HepG2 (cell line): ENCODE data around the gene HIPK4. TPM values are rescaled to one million over a fixed set of nuclear protein-coding genes. Genes with fewer than 3 reads are reported as not detected.

Source experiments
- ATAC-seq: fragments of 200-7000 bp; cut with Tn5 transposase; 3 replicates; pipeline ENCODE4 v1.9.1; 2020; ENCODE audit warnings: mild to moderate bottlenecking, moderate library complexity
- BruUV-seq: library from RNA; stranded (reverse); fragments of 400-500 nt; replicated peaks from 2 replicates; lab custom pipeline; 2021; lab: Mats Ljungman, UMichigan
- CTCF ChIA-PET: fragments of 300-600 bp; formaldehyde crosslinking; extraction: SDS; loops from one replicate; lab custom pipeline; 2021; ENCODE audit warnings: low total read pairs, inconsistent platforms, low intra/inter-chr PET ratio; lab: Yijun Ruan, JAX
- POLR2A ChIA-PET: fragments of 350-600 bp; sonication (Branson Sonifier 250); formaldehyde crosslinking; loops from one replicate; lab custom pipeline; 2020; ENCODE audit warnings: antibody characterized with exemption, inconsistent platforms; lab: Yijun Ruan, JAX
- DNase-seq: peaks from one replicate; pipeline ENCODE4 v3.0.0-alpha.2; 2015; ENCODE audit warnings: low spot score
- FAIRE-seq: peaks from 3 replicates; lab custom pipeline; 2011; peaks lifted over from hg19 to GRCh38; lab: Jason Lieb, UNC
- H2AFZ ChIP-seq: one replicate; pipeline ENCODE4 v1.6.1; 2011; ENCODE audit warnings: low read length, inconsistent platforms
- H3K27ac ChIP-seq: fragments of 300-600 bp; 3 replicates; pipeline ENCODE4 v1.8.0; 2011; ENCODE audit warnings: mixed run types, mild to moderate bottlenecking, mixed read lengths, low read length, inconsistent platforms; ENCODE audit not compliant: insufficient read depth; ENCODE audit errors: extremely low read length
- H3K27me3 ChIP-seq, 2 experiments: fragments of 200-600 bp in 1 of 2; 2 replicates in 1 of 2; 3 replicates in 1 of 2; pipeline versions ENCODE4 v1.6.0 to v1.8.0; 2011; ENCODE audit warnings: low read length in 2 of 2, mild to moderate bottlenecking in 2 of 2, moderate library complexity in 2 of 2, inconsistent platforms in 1 of 2; ENCODE audit not compliant: insufficient read depth in 2 of 2, control insufficient read depth in 1 of 2
- H3K36me3 ChIP-seq, 2 experiments: fragments of 200-600 bp in 1 of 2; replicated peaks in 1 of 2; 2 replicates in 1 of 2; 3 replicates in 1 of 2; pipeline versions ENCODE4 v1.5.1 to v1.8.0; 2011; ENCODE audit warnings: low read length in 2 of 2, inconsistent platforms in 1 of 2; ENCODE audit not compliant: insufficient read depth in 2 of 2, control insufficient read depth in 1 of 2
- H3K4me1 ChIP-seq: 2 replicates; pipeline ENCODE4 v1.5.1; 2012; ENCODE audit warnings: low read length, inconsistent platforms; ENCODE audit not compliant: insufficient read depth
- H3K4me2 ChIP-seq: 2 replicates; pipeline ENCODE4 v1.6.0; 2011; ENCODE audit warnings: low read depth, low read length, inconsistent platforms
- H3K4me3 ChIP-seq, 3 experiments: fragments of 200-600 bp in 1 of 3; sonication (generic), shearing (Covaris generic) in 1 of 3; replicated peaks in 1 of 3; 2 replicates each; pipeline ENCODE4 v1.5.1; 2011 to 2016; ENCODE audit warnings: low read length in 3 of 3, inconsistent platforms in 2 of 3, low read depth in 2 of 3, mild to moderate bottlenecking in 2 of 3, control low read depth in 1 of 3, mixed read lengths in 1 of 3; ENCODE audit not compliant: insufficient read depth in 1 of 3
- H3K79me2 ChIP-seq: one replicate; pipeline ENCODE4 v1.6.1; 2011; ENCODE audit warnings: low read length, inconsistent platforms; ENCODE audit not compliant: insufficient read depth
- H3K9ac ChIP-seq: 2 replicates; pipeline ENCODE4 v1.6.0; 2011; ENCODE audit warnings: mild to moderate bottlenecking, low read depth, low read length, inconsistent platforms; ENCODE audit not compliant: insufficient read depth
- H3K9me3 ChIP-seq: 2 replicates; pipeline ENCODE4 v1.5.1; 2012; ENCODE audit warnings: mild to moderate bottlenecking, low read length
- H4K20me1 ChIP-seq: 2 replicates; pipeline ENCODE4 v1.6.0; 2011; ENCODE audit warnings: inconsistent platforms, mild to moderate bottlenecking, low read length, moderate library complexity; ENCODE audit not compliant: insufficient read depth
- CBX1 ChIP-seq: IDR thresholded peaks from one replicate; pipeline ENCODE4 v1.6.1; 2016; ENCODE audit warnings: antibody characterized with exemption, low read depth
- CBX2 ChIP-seq, 2 experiments: fragments of 200-600 bp in 1 of 2; sonication (generic); formaldehyde crosslinking in 1 of 2; IDR thresholded peaks; 2 replicates each; pipeline versions ENCODE4 v1.7.0 to v1.8.1; 2018 to 2022; ENCODE audit warnings: low read depth in 2 of 2, low read length in 1 of 2, mild to moderate bottlenecking in 1 of 2, missing genetic modification reagents in 1 of 2
- HDAC6 ChIP-seq: fragments of 200-600 bp; sonication (generic); IDR thresholded peaks from 2 replicates; pipeline ENCODE4 v1.7.0; 2017; ENCODE audit warnings: mild to moderate bottlenecking, antibody characterized with exemption, low read length, low read depth
- JDP2 ChIP-seq: sonication (generic); formaldehyde crosslinking; IDR thresholded peaks from 2 replicates; pipeline ENCODE4 v1.8.1; 2022; ENCODE audit warnings: missing genetic modification reagents, borderline replicate concordance
- MAF1 ChIP-seq: sonication (generic); formaldehyde crosslinking; IDR thresholded peaks from 2 replicates; pipeline ENCODE4 v1.5.0; 2020; ENCODE audit warnings: missing genetic modification reagents, borderline replicate concordance
- MEF2D ChIP-seq: sonication (generic); formaldehyde crosslinking; IDR thresholded peaks from 2 replicates; pipeline ENCODE4 v1.5.1; 2020; ENCODE audit warnings: mild to moderate bottlenecking, missing genetic modification reagents
- MYNN ChIP-seq: sonication (generic); formaldehyde crosslinking; IDR thresholded peaks from 2 replicates; pipeline ENCODE4 v1.4.0; 2020; ENCODE audit warnings: mild to moderate bottlenecking, low read depth, missing genetic modification reagents
- NPAS2 ChIP-seq: sonication (generic); formaldehyde crosslinking; IDR thresholded peaks from 2 replicates; pipeline ENCODE4 v1.8.0; 2022; ENCODE audit warnings: mild to moderate bottlenecking, missing genetic modification reagents, borderline replicate concordance
- RBM39 ChIP-seq: fragments of 200-400 bp; formaldehyde crosslinking; IDR thresholded peaks from one replicate; pipeline ENCODE4 v1.6.1; 2018; ENCODE audit warnings: antibody characterized with exemption, mild to moderate bottlenecking, low read depth, low read length; ENCODE audit not compliant: poor library complexity, severe bottlenecking
- THYN1 ChIP-seq: sonication (generic); formaldehyde crosslinking; IDR thresholded peaks from 2 replicates; pipeline ENCODE4 v1.8.1; 2023; ENCODE audit warnings: low read depth, mild to moderate bottlenecking, moderate library complexity, missing genetic modification reagents, borderline replicate concordance
- ZFP90 ChIP-seq: sonication (generic); formaldehyde crosslinking; IDR thresholded peaks from 2 replicates; pipeline ENCODE4 v1.8.0; 2022; ENCODE audit warnings: missing genetic modification reagents, mild to moderate bottlenecking, inconsistent platforms, borderline replicate concordance
- ZNF33B ChIP-seq: sonication (generic); formaldehyde crosslinking; IDR thresholded peaks from 2 replicates; pipeline ENCODE4 v1.5.1; 2020; ENCODE audit warnings: mild to moderate bottlenecking, missing genetic modification reagents
- ZNF615 ChIP-seq: sonication (generic); formaldehyde crosslinking; IDR thresholded peaks from 2 replicates; pipeline ENCODE4 v1.5.0; 2020; ENCODE audit warnings: mild to moderate bottlenecking, missing genetic modification reagents, borderline replicate concordance
- WGBS: methylation state at CpG from one replicate; pipeline ENCODE4 v1.1.6; 2017; ENCODE audit warnings: low lambda C conversion rate; 5-methylcytosine and 5-hydroxymethylcytosine counted together
- in situ Hi-C: cut with HindIII; loops from 2 replicates; pipeline ENCODE4 v1.10.0; 2017; ENCODE audit warnings: low pct_unique_long_range_greater_than_20kb; ENCODE audit not compliant: extremely low pct_ligation_motif_present
- intact Hi-C: fragments of 100-400 bp; cut with micrococcal nuclease; formaldehyde crosslinking; loops from one replicate; pipeline ENCODE4 v1.10.0; 2022; ENCODE audit not compliant: unreplicated experiment
- polyA plus RNA-seq, 8 experiments: library from polyadenylated mRNA; depleted of rRNA in 3 of 8; stranded (reverse) in 7 of 8; unstranded in 1 of 8; fragments of >200 nt; fragmentation: Illumina TruSeq in 4 of 8; extraction: Trizol in 4 of 8; gene quantifications; 2 replicates each; pipeline versions ENCODE4 v1.2.1 to v1.2.3, GENCODE V29; 2011 to 2016; ENCODE audit warnings: low read depth in 4 of 8, missing spikeins in 1 of 8, mixed read lengths in 1 of 8; ENCODE audit not compliant: insufficient read depth in 1 of 8
- total RNA-seq, 5 experiments: library from RNA; depleted of rRNA; stranded (reverse); fragments of >200 nt; fragmentation: Illumina TruSeq; extraction: Trizol; gene quantifications; 2 replicates each; pipeline ENCODE4 v1.2.3, GENCODE V29; 2016; ENCODE audit warnings: low read depth in 1 of 5
- TF ChIP-seq, protein P1 (sequence below): sonication (generic); formaldehyde crosslinking; IDR thresholded peaks from 2 replicates; pipeline ENCODE4 v1.5.0; 2020; ENCODE audit warnings: mild to moderate bottlenecking, low read depth, missing genetic modification reagents, borderline replicate concordance
- TF ChIP-seq, protein P2 (sequence below), 2 experiments: fragments of 450-650 bp in 1 of 2; sonication (generic) in 1 of 2; formaldehyde crosslinking; IDR thresholded peaks; 2 replicates each; pipeline versions ENCODE4 v1.5.0 to v1.8.0; 2020 to 2022; ENCODE audit warnings: mild to moderate bottlenecking in 1 of 2, missing genetic modification reagents in 1 of 2
- TF ChIP-seq, protein P3 (sequence below): sonication (generic); formaldehyde crosslinking; IDR thresholded peaks from 2 replicates; pipeline ENCODE4 v1.4.0; 2020; ENCODE audit warnings: missing genetic modification reagents

HIPK4 gene
- total and polyA plus RNA-seq, 2 of the 13 experiments (the other 11 are each of a cell fraction or from before 2014, with no cell fraction given) = 0.03 TPM; not detected in 1

DNA sequence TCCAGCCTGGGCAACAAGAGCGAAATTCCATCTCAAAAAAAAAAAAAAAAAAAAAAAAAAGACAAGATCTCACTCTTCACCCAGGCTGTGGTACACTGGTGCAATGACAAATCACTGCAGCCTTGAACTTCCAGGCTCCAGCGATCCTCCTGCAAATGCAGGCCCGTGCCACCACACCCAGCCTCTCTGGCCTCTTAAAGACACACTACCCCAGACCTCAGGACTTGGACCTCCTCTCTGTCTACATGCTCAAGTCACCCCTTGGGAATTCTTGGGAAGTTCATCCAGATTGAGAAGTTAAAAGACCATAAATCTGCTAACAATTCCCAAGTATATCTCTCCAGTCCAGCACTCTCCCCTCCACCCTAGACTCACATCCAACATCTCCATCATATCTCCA lies 10.6 kb upstream of the HIPK4 start:
- ChIA-PET POLR2A (no interaction called here), CTCF (no interaction called here)
- peaks cover 5 to 16% of the 10 kb centered on the region in 2 experiments; a peak in 4 of 5 replicates for H3K27me3 ChIP-seq
- WGBS = 31% methylated on average over 3 of the region's 3 CpGs
- DNase-seq = no peak
- no peak overlapping the region for H2AFZ ChIP-seq
- H3K4me2 ChIP-seq = no peak overlapping the region
- intact Hi-C loops = no loop called here
- in situ Hi-C loops = no loop called here
- no peak overlapping the region for H3K9ac ChIP-seq
- no peak overlapping the region for H3K27ac ChIP-seq
- no TSS peak for BruUV-seq
- TF ChIP-seq MAF1 (CRISPR knock-in tag) = no peak
- no peak for TF ChIP-seq ZNF615 (CRISPR knock-in tag)
- no peak for TF ChIP-seq NPAS2 (CRISPR knock-in tag)
- TF ChIP-seq THYN1 (CRISPR knock-in tag) = no peak
- TF ChIP-seq JDP2 (CRISPR knock-in tag) = no peak
- TF ChIP-seq HDAC6 = no peak
- TF ChIP-seq, protein P1, sequence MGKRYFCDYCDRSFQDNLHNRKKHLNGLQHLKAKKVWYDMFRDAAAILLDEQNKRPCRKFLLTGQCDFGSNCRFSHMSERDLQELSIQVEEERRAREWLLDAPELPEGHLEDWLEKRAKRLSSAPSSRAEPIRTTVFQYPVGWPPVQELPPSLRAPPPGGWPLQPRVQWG (CRISPR knock-in tag) = no peak
- TF ChIP-seq CBX1 = no peak
- TF ChIP-seq RBM39 = no peak
- no peak for TF ChIP-seq ZFP90
- TF ChIP-seq MYNN = no peak
- TF ChIP-seq MEF2D (CRISPR knock-in tag) = no peak
- no peak for TF ChIP-seq ZNF33B
- no peak for TF ChIP-seq CBX2 (IDR thresholded peaks at IDR 0.05; ENCODE audit: low read depth, low read length)
- no peak for TF ChIP-seq CBX2 (CRISPR knock-in tag; IDR thresholded peaks at IDR 0.05; ENCODE audit: low read depth)
- TF ChIP-seq, protein P2, sequence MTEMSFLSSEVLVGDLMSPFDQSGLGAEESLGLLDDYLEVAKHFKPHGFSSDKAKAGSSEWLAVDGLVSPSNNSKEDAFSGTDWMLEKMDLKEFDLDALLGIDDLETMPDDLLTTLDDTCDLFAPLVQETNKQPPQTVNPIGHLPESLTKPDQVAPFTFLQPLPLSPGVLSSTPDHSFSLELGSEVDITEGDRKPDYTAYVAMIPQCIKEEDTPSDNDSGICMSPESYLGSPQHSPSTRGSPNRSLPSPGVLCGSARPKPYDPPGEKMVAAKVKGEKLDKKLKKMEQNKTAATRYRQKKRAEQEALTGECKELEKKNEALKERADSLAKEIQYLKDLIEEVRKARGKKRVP (CRISPR knock-in tag; IDR thresholded peaks at IDR 0.05) = no peak
- TF ChIP-seq, protein P3, sequence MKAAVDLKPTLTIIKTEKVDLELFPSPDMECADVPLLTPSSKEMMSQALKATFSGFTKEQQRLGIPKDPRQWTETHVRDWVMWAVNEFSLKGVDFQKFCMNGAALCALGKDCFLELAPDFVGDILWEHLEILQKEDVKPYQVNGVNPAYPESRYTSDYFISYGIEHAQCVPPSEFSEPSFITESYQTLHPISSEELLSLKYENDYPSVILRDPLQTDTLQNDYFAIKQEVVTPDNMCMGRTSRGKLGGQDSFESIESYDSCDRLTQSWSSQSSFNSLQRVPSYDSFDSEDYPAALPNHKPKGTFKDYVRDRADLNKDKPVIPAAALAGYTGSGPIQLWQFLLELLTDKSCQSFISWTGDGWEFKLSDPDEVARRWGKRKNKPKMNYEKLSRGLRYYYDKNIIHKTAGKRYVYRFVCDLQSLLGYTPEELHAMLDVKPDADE (CRISPR knock-in tag) = no peak
- no peaks in the 10 kb centered on the region for H4K20me1 ChIP-seq
- ATAC-seq = no peak
- H3K4me1 ChIP-seq = peaks cover 13% of the 10 kb centered on the region
- no peaks in the 10 kb centered on the region for H3K79me2 ChIP-seq
- H3K36me3 ChIP-seq = no peaks in the 10 kb centered on the region
- FAIRE-seq = no peak
- H3K9me3 ChIP-seq = no peaks in the 10 kb centered on the region
- H3K4me3 ChIP-seq = no peak overlapping the region
